Gastroesophageal sphincter (tissue), 4 donors: ENCODE measurements around the gene LMO7. TPM values are rescaled to one million over a fixed set of nuclear protein-coding genes. Genes with fewer than 3 reads are reported as not detected.

Experiments used
- ATAC-seq: fragments of 150-250 bp; one replicate; pipeline ENCODE4 v1.9.1; 2016; ENCODE audit warnings: mild to moderate bottlenecking, moderate library complexity
- H3K27ac ChIP-seq, 4 donors: fragments of 200-600 bp; sonication (generic) in 3 of 4; 1 replicate in 3 of 4; 2 replicates in 1 of 4; pipeline ENCODE4 v1.5.1; 2016 to 2019
- H3K27me3 ChIP-seq: fragments of 200-600 bp; sonication (generic); one replicate; pipeline ENCODE4 v1.5.1; 2019
- H3K36me3 ChIP-seq, 2 donors: fragments of 200-600 bp; sonication (generic); one replicate each; pipeline ENCODE4 v1.5.1; 2019; ENCODE audit warnings: control low read depth in 1 of 2
- H3K4me1 ChIP-seq, 3 donors: fragments of 200-600 bp; sonication (generic); 1 replicate in 2 of 3; 2 replicates in 1 of 3; pipeline ENCODE4 v1.5.1; 2016 to 2019; ENCODE audit warnings: control low read depth in 2 of 3
- H3K4me3 ChIP-seq, 2 donors: fragments of 200-600 bp; sonication (generic); one replicate each; pipeline ENCODE4 v1.5.1; 2019; ENCODE audit warnings: mild to moderate bottlenecking in 1 of 2, moderate library complexity in 1 of 2
- H3K9me3 ChIP-seq, 3 donors: fragments of 200-600 bp; sonication (generic); one replicate each; pipeline ENCODE4 v1.5.1; 2017 to 2019; ENCODE audit warnings: control low read depth in 2 of 3
- EP300 ChIP-seq: sonication (generic); formaldehyde crosslinking; IDR thresholded peaks from one replicate; pipeline ENCODE4 v1.6.1; 2017; ENCODE audit warnings: antibody characterized with exemption, mild to moderate bottlenecking
- POLR2A ChIP-seq, 2 donors: fragments of 450-650 bp; IDR thresholded peaks; one replicate each; pipeline ENCODE4 v1.6.1; 2017; ENCODE audit warnings: antibody characterized with exemption in 2 of 2, mild to moderate bottlenecking in 2 of 2, moderate library complexity in 1 of 2
- POLR2AphosphoS5 ChIP-seq: sonication (generic); formaldehyde crosslinking; IDR thresholded peaks from one replicate; pipeline ENCODE4 v1.6.1; 2017; ENCODE audit warnings: antibody characterized with exemption
- WGBS, 2 donors: methylation state at CpG; one replicate each; pipeline ENCODE4 v1.1.5; 2018; ENCODE audit warnings: low coverage in 1 of 2; 5-methylcytosine and 5-hydroxymethylcytosine counted together
- total RNA-seq, 4 donors: library from RNA; depleted of rRNA; stranded (reverse); fragments of >200 nt; gene quantifications; one replicate each; pipeline ENCODE4 v1.1.0, GENCODE V29; 2016
- TF ChIP-seq, protein P1 (sequence below), 4 experiments: fragments of 200-600 bp in 2 of 4; fragments of 450-650 bp in 2 of 4; sonication (generic) in 1 of 4; IDR thresholded peaks; one replicate each; pipeline ENCODE4 v1.5.1; 2017 to 2019; ENCODE audit warnings: antibody characterized with exemption in 4 of 4, mild to moderate bottlenecking in 2 of 4, moderate library complexity in 2 of 4

Gene LMO7
- total RNA-seq, 4 donors from 2014 or later = 15.1 to 45.0 (median 26.8) TPM

GRCh38 chr13:75620020-75620419 is 16.1 kb upstream of the LMO7 start:
- no peak overlapping the region for H3K4me3 ChIP-seq
- 54% methylated on average over 1 of the region's 1 CpG; no CpG with 5 or more reads in 1 of the 2 donors for WGBS, 2 donors
- no peak for TF ChIP-seq POLR2AphosphoS5
- TF ChIP-seq, protein P1, sequence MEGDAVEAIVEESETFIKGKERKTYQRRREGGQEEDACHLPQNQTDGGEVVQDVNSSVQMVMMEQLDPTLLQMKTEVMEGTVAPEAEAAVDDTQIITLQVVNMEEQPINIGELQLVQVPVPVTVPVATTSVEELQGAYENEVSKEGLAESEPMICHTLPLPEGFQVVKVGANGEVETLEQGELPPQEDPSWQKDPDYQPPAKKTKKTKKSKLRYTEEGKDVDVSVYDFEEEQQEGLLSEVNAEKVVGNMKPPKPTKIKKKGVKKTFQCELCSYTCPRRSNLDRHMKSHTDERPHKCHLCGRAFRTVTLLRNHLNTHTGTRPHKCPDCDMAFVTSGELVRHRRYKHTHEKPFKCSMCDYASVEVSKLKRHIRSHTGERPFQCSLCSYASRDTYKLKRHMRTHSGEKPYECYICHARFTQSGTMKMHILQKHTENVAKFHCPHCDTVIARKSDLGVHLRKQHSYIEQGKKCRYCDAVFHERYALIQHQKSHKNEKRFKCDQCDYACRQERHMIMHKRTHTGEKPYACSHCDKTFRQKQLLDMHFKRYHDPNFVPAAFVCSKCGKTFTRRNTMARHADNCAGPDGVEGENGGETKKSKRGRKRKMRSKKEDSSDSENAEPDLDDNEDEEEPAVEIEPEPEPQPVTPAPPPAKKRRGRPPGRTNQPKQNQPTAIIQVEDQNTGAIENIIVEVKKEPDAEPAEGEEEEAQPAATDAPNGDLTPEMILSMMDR (IDR thresholded peaks at IDR 0.05) = no peak
- no peak for TF ChIP-seq EP300
- no peak for TF ChIP-seq POLR2A (IDR thresholded peaks at IDR 0.05)
- H3K4me1 ChIP-seq = no peaks in the 10 kb centered on the region
- no peaks in the 10 kb centered on the region for H3K27me3 ChIP-seq
- H3K27ac ChIP-seq = no peak overlapping the region
- no peaks in the 10 kb centered on the region for H3K9me3 ChIP-seq
- ATAC-seq = no peak
- peaks cover 0 to 5% of the 10 kb centered on the region in 2 donors for H3K36me3 ChIP-seq

GRCh38 chr13:75621147-75621546 is 15.0 kb upstream of the LMO7 start:
- H3K4me3 ChIP-seq = no peak overlapping the region
- WGBS, 2 donors = 32 to 41% methylated on average over 2 of the region's 2 CpGs
- H3K4me1 ChIP-seq = no peaks in the 10 kb centered on the region
- no peak for ATAC-seq
- TF ChIP-seq POLR2AphosphoS5 = no peak
- TF ChIP-seq POLR2A (IDR thresholded peaks at IDR 0.05) = no peak
- TF ChIP-seq EP300 = no peak
- TF ChIP-seq, protein P1 (IDR thresholded peaks at IDR 0.05) = no peak
- H3K27me3 ChIP-seq = no peaks in the 10 kb centered on the region
- no peaks in the 10 kb centered on the region for H3K9me3 ChIP-seq
- peaks cover 0 to 5% of the 10 kb centered on the region in 2 donors for H3K36me3 ChIP-seq
- H3K27ac ChIP-seq = no peak overlapping the region

DNA sequence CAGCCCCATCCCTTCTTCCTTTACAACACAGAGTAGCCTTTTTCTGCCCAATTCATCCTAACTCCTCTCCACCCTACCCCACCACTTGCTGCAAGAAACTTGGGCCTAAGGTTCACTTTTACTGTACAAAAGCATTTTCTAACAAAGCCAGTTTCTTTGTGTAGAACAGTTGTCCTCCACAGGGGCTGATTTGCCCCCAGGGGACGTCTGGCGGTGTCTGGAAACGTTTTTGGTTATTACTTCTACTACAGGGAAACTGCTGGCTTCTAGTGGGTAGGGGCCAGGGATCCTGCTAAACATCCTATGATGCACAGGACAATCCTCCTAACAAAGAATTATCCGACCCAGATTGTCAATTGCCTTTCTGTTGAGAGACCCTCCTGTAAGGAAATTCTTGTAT is 7.3 kb upstream of the LMO7 start:
- ATAC-seq = no peak
- WGBS, 2 donors = 86 to 100% methylated on average over 1 to 3 of the region's 4 CpGs
- Histone ChIP-seq H3K27ac (no peak overlapping the region), H3K4me1 (no peaks in the 10 kb centered on the region), H3K27me3 (no peaks in the 10 kb centered on the region), H3K36me3 (no peaks in the 10 kb centered on the region), H3K4me3 (no peak overlapping the region), H3K9me3 (no peaks in the 10 kb centered on the region)
- TF ChIP-seq POLR2AphosphoS5 (no peak), EP300 (no peak), POLR2A (IDR thresholded peaks at IDR 0.05) (no peak)
- TF ChIP-seq, protein P1 (IDR thresholded peaks at IDR 0.05) = no peak

- TF ChIP-seq POLR2AphosphoS5 = no peak
- TF ChIP-seq EP300 = no peak
- TF ChIP-seq POLR2A (IDR thresholded peaks at IDR 0.05) = no peak
- TF ChIP-seq, protein P1 (IDR thresholded peaks at IDR 0.05) = no peak
- peaks cover 16% of the 10 kb centered on the region for H3K27me3 ChIP-seq
- no peaks in the 10 kb centered on the region for H3K36me3 ChIP-seq
- no peak overlapping the region for H3K4me3 ChIP-seq
- 18 to 21% methylated on average over 2 of the region's 2 CpGs for WGBS, 2 donors
- H3K9me3 ChIP-seq = no peaks in the 10 kb centered on the region
- H3K4me1 ChIP-seq = peaks cover 0 to 27% (median 6%) of the 10 kb centered on the region in 3 donors
- ATAC-seq = no peak
- no peak overlapping the region for H3K27ac ChIP-seq
Observed at GRCh38 chr13:75633285-75633684, 2.8 kb upstream of the LMO7 start.

- no peaks in the 10 kb centered on the region for H3K36me3 ChIP-seq
- H3K27me3 ChIP-seq = peaks cover 16% of the 10 kb centered on the region
- peak overlapping the region; percentile 59 to 83 for H3K4me3 ChIP-seq
- WGBS, 2 donors = 63 to 76% methylated on average over 6 to 8 of the region's 49 CpGs
- H3K9me3 ChIP-seq = no peaks in the 10 kb centered on the region
- H3K27ac ChIP-seq = peak overlapping the region in 3 of 4 donors; percentile 40 to 67 (median 61)
- peak; percentile 2 for ATAC-seq
- TF ChIP-seq, protein P1 (IDR thresholded peaks at IDR 0.05) = no peak
- TF ChIP-seq EP300 (no peak), POLR2A (IDR thresholded peaks at IDR 0.05) (no peak), POLR2AphosphoS5 (no peak)
- peaks cover 0 to 27% (median 6%) of the 10 kb centered on the region in 3 donors for H3K4me1 ChIP-seq
Observed at GRCh38 chr13:75635101-75635827, 866 bp upstream of the LMO7 start.
